Measurements from ENCODE around the gene ASAH2.
A peak's percentile ranks its signal among the peaks of the same experiment; 100 is the strongest.
"Not testable (repeated sequence)": the region's sequence is repeated elsewhere in the genome, so short reads cannot be mapped to it uniquely, and the experiment has no call there.

Gene ASAH2

DNA sequence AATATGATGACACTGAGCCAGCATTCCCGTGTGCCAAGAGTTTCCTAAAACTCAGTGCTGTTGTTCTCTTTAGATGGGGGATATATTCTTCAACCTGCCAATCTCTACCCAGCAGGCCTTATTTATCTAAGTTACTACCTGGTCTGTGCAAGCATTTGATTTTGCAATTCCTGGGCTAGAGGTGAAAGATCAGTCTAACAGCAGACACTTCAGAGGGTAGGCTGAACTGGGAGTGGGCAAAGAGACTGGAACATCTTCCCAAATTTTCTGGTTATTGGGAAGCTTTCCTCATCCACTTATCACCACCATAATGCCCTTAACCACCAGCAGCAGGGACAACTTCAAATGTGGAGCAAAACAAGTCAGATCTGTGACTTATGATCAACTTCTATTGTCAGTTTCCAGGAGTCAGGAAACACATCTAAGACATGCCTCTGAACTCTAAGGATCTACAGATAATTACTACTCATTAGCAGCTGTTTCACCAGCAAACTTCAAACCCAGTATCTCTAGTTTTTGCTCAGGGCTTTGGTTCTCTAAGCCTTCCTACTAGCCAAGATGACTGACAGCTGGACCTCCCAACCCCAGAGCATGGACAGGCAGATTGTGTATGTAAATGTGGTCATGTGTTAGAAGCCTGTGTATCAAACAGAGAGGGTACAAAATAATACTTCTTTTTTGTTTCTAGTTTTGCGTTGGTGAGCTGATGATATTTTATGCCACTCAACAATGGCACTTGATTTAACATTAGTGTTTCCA lies 1.0 kb downstream of the ASAH2 start:
- DNase-seq: no peak

DNA sequence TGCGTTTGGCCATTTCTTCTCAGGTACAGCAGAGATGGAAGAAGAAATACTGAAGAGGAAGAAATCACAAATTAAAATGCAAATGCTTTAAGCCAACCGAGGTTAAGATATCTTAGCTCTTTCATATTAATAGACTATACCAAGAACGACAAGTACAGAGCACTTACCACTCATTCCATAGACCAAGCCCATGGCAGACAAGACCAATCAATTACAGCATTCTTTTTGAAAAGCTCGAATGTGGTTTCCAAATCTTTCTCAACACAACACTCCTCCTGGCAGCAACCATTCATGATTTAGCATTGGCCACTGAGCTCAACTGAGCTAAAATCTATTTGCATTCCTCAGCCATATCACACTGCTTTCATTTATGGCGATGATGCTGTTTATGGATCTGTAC lies 2.7 kb downstream of the ASAH2 start:
- no peak for DNase-seq

DNA sequence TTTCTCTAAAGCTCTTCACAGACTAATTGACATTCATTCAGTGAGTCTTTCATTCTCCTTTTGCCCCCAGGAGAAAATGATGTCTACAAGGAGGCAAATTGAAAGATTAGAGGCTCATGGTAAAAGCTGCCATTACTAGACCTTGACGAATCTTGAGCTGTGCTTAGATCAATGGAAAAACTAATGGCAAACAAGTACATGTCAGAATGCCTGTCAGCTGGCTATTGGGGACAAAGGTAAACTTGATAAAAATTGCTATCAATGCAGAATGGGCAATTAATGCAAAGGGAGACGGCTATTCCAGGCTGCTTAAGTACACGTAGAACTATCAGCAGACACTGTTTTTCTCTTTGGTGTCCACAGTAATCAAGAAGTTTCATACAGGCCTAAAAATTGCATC lies 3.3 kb downstream of the ASAH2 start:
- DNase-seq: no peak

DNA sequence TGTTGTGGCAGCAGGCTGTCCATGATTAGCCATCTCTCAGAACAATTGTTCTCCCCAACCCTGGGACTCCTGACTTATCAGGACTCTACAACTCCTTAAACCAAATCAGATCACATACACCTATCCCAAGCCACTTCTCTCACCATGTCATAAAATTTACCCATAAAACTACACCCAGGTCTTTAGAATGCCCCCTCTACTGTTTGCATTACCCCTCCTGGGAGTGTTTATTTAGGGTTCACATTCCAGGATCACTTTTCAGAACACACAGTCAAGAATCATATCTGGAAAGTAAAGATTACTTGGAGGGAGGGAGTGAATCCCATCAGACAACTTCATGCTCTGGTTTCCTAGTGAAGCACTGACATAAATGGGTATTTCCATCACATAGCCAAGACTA lies 7.1 kb downstream of the ASAH2 start:
- no peak for DNase-seq

DNA sequence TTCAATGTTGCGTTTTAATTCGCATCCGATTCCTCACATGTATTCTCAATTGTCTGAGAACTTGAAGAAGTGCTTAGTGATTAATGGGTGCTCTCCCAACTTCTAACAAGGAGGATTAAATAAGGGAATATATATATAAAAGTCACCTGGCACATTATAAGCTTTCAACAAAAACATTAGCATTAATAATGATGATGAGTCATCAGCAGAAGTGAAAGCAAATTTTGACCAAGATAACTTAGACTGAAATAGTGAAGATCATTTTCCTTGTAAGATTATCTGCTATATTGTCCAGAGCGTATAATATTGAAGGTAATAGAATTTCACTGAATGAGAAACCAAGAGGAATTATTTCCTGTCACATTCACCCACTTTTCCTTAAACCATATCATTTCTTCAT lies 8.5 kb downstream of the ASAH2 start:
- DNase-seq: no peak

DNA sequence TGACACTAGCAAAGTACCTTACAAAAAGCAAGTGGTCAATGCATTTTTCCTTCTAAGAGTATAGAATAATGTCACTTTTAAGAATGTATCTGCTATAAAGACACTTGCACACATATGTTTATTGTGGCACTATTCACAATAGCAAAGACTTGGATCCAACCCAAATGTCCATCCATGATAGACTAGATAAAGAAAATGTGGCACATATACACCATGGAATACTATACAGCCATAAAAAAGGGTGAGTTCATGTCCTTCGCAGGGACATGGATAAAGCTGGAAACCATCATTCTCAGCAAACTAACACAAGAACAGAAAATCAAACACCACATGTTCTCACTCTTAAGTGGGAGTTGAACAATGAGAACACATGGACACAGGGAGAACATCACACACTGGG lies 9.8 kb downstream of the ASAH2 start:
- DNase-seq: not testable (repeated sequence)

DNA sequence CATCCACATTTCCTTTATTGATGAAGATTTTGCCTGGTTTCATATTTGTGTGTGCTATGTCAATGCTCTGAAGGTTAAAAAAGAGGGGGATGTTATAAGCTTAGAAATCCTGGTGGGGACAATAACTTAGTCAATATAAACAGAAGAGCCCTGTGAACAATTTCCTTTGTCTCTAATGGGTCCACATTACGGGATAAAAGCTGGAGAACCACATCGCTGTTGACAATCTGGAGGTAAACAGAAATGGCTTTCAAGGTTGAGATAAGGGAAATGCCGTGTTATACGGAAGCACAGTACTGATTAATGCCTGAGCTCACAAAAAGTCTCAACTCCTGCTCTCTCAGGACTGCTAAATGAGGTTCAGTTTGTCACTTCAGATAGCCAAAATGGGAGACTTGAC lies 16.8 kb downstream of the ASAH2 start:
- no peak for DNase-seq

DNA sequence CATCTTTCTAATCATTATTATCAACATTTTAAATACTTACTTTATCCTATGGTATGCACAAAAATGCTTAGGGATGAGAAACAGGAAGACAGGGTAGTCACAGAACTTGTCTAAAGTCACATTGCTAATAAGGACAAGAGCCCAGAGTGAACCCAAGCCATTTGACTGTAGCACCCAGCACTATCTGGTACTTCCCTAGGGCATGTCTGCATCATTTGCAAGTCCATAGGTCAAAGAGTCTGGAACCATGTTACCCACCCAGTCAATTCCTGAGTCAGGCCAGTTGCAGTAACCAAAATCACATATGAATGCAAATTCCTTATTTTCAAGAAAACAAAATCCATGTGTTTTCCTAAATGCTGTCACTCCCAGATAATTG lies 19.1 kb downstream of the ASAH2 start:
- DNase-seq: no peak

DNA sequence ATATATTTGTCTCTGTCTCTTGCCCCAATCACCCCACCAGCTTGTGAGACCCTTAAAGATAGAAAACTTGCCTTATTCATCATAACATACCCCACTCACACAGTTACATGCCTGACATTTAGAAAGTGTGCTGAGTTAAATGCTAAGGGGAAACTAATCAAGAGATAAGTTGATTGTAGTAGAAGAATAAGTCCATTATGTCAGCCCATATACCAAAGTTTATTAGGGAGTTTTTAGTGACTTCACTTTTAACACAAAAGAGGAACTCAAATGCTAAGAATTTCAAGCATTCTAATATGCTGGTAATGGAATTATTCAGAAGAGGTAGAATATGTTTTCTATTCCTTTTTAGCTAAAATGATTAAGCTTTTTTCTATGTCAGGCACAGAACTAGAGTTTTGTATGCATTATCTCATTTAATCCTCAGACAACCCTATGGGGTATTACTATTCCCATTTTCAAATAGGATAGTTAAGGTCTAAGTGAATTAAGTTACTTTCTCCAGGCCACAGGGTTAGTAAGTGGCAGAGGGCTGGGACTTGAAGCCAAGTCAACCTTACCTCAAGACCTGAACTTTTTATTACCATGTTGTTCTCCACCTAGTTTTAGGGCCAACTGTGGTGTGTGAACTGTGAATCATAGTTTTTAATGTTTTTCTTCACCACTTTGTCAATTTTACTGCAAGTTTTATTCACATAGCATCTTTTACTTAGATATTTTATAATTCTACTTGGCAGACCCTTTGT lies 19.6 kb downstream of the ASAH2 start:
- no peak for DNase-seq

DNA sequence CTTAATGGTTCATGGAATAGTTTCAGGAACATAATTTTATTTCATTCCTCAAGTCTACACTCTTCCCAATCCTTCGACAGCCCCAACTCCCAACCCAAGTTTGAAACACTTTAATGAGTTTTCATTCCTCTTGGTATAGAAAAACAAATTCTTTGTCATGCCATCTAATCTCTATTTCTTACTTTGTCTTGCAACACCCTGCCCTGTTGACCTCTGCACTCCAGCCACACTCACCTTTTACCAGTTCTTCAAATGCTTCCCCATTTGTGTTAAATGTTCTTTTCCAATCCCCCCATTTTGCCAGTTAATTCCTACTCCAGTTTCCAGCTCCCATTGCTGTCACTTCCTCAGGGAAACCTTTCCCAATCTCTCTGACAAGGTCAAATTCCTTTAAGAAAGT lies 21.9 kb downstream of the ASAH2 start:
- no peak for DNase-seq

DNA sequence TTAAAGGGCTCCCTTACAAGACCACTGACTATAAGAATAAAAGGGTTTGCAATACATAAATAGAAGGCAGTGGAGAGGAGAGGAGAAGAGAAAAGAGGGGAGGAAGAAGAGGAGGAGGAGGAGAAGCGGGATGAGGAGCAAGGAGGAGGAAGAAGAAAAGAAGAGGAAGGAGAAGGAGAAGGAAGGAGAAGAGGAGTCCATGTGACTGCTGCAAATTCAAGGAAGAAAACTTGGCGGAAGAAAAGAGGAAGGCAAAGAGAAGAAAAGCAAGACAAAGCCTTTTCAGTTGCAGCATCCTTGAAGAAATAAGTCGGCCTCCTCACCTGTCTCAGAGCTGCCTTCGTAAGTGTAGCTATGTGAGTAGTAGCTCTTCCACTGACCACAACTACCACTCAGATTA lies 22.6 kb downstream of the ASAH2 start:
- DNase-seq: no peak

DNA sequence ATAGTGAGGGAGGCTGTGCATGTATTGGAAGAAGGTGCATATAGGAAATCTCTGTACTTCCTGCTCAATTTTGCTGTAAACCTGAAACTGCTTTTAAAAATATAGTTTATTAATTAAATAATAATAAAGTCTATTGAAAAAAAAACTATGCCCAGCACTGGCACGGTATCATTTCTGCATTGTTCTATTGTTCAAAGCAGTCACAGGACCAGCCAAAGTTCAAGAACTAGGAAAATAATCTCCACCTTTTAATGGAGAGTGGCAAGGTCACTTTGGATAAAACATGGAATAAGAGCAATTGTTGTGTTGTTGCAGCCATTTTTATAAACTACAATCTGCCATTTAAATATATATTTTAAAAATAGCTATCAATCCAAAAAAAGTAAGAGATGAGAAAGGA lies 24.7 kb downstream of the ASAH2 start:
- no peak for DNase-seq

DNA sequence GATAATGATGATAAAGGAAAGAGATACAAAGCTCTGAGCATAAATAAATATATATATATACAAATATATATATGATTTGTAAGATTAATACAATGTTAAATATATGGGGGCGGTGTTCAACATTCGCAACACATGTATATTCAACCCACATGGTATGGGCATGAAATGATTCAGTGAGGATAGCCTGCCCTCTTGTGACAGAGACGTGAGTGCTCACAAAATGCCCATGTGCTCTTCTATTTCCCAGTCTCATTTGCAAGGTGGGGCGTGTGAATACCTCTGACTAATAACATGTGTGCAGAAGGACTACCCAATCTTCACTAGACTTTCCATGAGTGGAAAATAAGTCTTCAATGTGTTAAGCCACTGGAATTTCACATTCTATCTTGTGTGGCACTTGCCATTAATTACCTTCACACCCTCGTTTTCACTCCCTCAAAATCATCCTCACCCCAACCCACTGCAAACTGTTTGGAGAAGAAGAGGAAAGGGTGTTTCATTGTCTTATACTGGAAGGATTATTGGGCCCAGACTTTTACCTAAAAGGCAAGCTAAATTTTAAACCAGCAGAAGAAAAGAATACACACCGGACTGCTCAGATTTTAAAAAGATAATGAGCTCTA lies 26.9 kb downstream of the ASAH2 start:
- DNase-seq: peak in 1 of 2 experiments; percentile 10

DNA sequence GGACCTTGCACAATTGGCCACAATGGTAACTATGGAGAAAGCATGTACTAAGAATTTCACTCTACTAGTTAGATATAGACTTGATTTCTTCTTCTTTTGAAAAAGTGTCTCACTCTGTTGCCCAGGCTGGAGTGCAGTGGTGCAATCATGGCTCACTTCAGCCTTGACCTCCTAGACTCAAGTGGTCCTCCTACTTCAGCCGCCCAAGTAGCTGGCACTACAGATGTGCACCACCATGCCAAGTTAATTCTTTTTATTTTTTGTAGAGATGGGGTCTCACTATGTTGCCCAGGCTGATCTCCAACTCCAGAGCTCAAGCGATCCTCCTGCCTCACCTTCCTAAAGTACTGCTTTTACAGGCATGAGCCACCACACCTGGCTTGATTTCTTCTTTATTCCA lies 29.1 kb downstream of the ASAH2 start:
- no peak for DNase-seq

DNA sequence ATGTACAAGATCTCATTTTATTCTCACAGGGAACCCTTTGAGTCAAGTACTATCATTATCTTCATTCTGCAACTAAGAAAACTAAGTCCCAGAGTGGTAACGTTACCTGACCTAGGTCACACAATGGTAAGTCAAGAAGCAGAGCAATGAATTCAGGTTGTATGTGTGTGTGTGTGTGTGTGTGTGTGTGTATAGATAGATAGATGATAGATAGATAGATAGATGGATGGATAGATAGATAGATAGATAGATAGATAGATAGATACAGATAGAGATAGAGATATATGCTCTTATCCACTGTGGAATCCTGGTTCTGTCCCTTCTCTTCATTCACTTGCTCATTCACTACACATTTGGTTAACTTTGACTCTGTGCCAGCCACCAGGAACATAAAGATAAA lies 29.8 kb downstream of the ASAH2 start:
- no peak for DNase-seq

DNA sequence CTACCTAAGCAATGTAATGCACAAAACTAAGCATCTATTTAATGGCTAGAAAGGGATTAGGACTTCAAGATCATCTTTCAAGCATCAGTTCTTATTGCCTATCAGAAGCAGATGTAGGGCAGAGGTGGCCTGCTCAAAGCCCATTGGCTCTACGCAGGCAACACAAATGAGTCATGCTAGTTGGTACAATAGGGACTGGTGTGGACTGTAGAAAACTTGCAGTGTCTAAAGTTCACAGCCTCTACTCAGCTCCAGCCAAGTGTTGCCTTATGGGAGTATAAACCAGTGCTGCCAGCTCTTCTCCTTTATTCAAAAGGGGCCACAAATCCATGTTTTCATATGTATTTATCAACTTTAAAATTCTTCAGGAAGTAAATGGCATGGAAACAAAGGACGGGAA lies 31.7 kb downstream of the ASAH2 start:
- DNase-seq: no peak

DNA sequence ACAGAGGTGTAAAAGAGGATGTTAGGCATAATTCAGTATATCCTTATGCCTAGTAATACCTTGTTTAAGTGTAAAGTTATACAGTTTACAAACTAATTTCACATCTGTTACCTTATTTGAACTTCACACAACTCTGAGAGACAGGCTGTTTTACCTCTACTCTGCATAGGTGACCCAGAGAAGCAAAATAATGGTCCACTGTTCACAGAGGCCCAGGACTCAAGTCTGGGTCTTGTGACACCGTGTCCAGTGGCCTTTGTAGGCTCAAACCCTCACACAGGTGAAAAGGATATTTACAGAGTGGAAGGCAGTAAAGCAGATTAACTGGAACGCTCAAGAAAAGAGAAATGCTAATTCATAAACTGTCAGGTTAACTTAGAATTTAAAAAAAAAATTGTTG lies 32.1 kb downstream of the ASAH2 start:
- DNase-seq: no peak

DNA sequence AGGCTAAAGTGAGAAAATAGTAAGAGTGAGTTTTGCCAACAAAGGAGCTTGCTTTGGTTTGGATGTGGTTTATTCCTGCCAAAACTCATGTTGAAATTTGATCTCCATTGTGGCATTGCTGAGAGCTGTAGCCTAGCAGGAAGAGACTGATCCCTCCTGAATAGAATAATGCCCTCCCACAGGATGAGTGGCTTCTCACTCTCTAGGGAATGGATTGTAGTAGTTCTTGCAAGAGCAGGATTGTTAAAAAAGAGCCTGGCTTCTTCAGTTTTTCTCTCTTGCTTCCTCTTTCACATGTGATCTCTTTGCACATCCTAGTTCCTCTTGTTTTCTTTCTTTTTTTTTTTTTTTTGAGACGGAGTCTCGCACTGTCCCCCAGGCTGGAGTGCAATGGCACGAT lies 34.4 kb downstream of the ASAH2 start:
- no peak for DNase-seq

DNA sequence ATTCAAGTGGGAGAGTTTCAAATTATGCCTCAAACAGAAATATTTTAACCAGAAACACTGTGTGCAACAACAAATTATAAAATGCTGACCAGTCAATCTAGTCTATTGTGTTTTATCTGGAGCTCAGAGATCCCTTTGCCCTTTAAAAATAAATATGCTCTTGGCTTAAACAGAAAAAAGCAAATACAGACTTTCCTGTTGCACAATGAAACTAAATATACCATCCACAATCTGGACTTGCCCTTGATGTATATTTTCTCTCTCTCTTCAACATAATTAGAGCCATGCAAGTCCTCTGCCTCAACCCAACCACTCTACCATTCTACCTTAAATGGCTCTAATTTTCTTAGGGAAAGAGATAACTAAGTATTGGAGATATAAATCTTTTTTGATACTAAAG lies 34.9 kb downstream of the ASAH2 start:
- DNase-seq: no peak

DNA sequence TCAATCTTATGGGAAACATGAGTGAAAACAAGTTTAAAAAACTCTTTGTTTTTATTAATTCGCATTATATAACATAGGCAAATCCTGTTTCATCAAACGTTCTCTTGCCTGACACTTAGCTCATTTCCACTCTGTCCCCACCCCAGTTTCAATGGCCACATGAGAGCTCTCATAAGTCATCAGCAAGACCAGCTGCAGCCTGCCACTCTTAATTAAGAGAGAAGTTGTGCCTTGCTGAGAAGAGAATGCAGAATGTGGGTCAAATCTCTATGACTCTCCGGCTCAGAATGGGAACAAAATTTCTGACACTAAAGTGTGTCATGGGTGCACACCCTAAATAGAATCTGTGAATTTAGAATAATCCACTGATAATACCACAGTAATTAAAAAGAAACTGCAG lies 39.6 kb downstream of the ASAH2 start:
- no peak for DNase-seq

DNA sequence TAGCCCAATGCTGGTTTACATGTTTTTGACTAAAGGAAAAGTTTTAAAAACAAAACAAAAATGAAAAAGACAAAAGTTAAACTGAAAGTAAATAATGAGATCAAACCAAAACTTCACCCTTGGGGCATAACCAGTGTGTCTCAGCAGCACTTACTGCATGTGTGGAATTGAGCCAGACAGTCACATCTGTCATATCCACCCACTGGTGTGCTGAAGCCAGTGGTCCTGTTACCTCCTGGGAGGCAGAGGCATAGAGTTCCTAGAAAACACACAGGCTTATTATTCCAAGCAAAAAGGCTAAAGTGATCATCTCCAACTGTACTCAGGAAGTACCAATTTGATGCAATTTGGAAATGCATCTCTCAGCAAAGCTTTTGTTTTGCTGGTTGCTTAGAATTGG lies 40.4 kb downstream of the ASAH2 start:
- DNase-seq: no peak
